Measurements from ENCODE around the gene LGALSL.

Gene LGALSL

GRCh38 chr2:64500549-64500948 is 46.6 kb downstream of the LGALSL start:
- DNase-seq, result no peak

GRCh38 chr2:64501946-64502345 is 48.0 kb downstream of the LGALSL start:
- no peak for DNase-seq

- no peak for DNase-seq
Measured at GRCh38 chr2:64502860-64503259, 48.9 kb downstream of the LGALSL start.

- no peak for DNase-seq
Measured at GRCh38 chr2:64504774-64505720, 51.1 kb downstream of the LGALSL start.

DNA sequence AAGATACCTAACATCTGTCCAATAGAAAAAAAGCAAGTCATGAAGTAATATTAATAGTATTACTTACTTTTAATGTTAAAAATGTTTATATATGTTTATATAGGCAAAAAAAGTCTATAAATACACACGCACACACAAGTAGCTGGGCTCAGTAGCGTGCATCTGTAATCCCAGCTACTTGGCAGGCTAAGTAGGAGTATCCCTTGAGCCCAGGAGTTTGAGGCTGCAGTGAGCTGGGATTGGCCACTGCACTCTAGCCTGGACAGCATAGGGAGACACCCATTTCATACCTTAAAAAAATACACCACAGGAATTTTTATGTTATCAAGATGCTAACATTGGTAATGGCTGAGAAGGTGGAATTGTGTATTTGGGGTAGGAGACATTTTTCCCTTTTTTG is 52.7 kb downstream of the LGALSL start:
- no peak for DNase-seq

Measured in NCI-H510A treated with DMSO at 0.1 percent for 48 hours (cell line).